GM23338 (cell line): ENCODE measurements around the gene ADPRHL1. TPM values are rescaled to one million over a fixed set of nuclear protein-coding genes. Genes with fewer than 3 reads are reported as not detected.

Experiments used
- ATAC-seq: fragments of 200-7000 bp; cut with Tn5 transposase; 3 replicates; pipeline ENCODE4 v1.9.1; 2020
- DNase-seq: peaks from one replicate; pipeline ENCODE4 v3.0.0-alpha.2; 2015; ENCODE audit warnings: low spot score
- H2AFZ ChIP-seq: fragments of 200-600 bp; sonication (generic); 2 replicates; pipeline ENCODE4 v1.8.0; 2016; ENCODE audit warnings: antibody characterized with exemption, mild to moderate bottlenecking, moderate library complexity
- H3F3A ChIP-seq: fragments of 200-600 bp; sonication (generic); replicated peaks from 2 replicates; pipeline ENCODE4 v1.8.0; 2017; ENCODE audit warnings: antibody characterized with exemption, mixed run types, low read depth
- H3K27ac ChIP-seq: fragments of 200-600 bp; sonication (generic); 2 replicates; pipeline ENCODE4 v1.6.1; 2016; ENCODE audit warnings: low read depth
- H3K27me3 ChIP-seq: fragments of 200-600 bp; sonication (generic); 2 replicates; pipeline ENCODE4 v1.8.0; 2016; ENCODE audit warnings: mild to moderate bottlenecking, mixed run types, moderate library complexity; ENCODE audit not compliant: insufficient read depth
- H3K36me3 ChIP-seq: fragments of 200-600 bp; sonication (generic); 2 replicates; pipeline ENCODE4 v1.8.0; 2016; ENCODE audit warnings: mild to moderate bottlenecking; ENCODE audit not compliant: insufficient read depth
- H3K4me1 ChIP-seq: fragments of 200-600 bp; sonication (generic); 2 replicates; pipeline ENCODE4 v1.8.0; 2016; ENCODE audit warnings: mild to moderate bottlenecking, moderate library complexity; ENCODE audit not compliant: insufficient read depth
- H3K4me2 ChIP-seq: fragments of 200-600 bp; sonication (generic); 2 replicates; pipeline ENCODE4 v1.7.1; 2017; ENCODE audit warnings: mixed run types
- H3K4me3 ChIP-seq: fragments of 200-600 bp; sonication (generic); 2 replicates; pipeline ENCODE4 v1.6.1; 2016; ENCODE audit warnings: mixed run types
- H3K79me2 ChIP-seq: fragments of 200-600 bp; sonication (generic); replicated peaks from 2 replicates; pipeline ENCODE4 v1.8.0; 2017; ENCODE audit warnings: mild to moderate bottlenecking; ENCODE audit not compliant: insufficient read depth
- H3K9me2 ChIP-seq: fragments of 200-600 bp; sonication (generic); 2 replicates; pipeline ENCODE4 v1.8.0; 2017; ENCODE audit not compliant: insufficient read depth
- H4K20me1 ChIP-seq: fragments of 200-600 bp; sonication (generic); replicated peaks from 2 replicates; pipeline ENCODE4 v1.8.0; 2017; ENCODE audit warnings: mild to moderate bottlenecking; ENCODE audit not compliant: insufficient read depth
- H3K27ac Mint-ChIP-seq: 2 replicates; pipeline ENCODE4 v1.8.0; 2020; ENCODE audit warnings: inconsistent platforms, mild to moderate bottlenecking, moderate library complexity, mixed read lengths
- H3K27me3 Mint-ChIP-seq: 3 replicates; pipeline ENCODE4 v1.8.0; 2022; ENCODE audit warnings: low read depth, mild to moderate bottlenecking, moderate library complexity, mixed read lengths, inconsistent platforms; ENCODE audit not compliant: insufficient read depth, poor library complexity
- H3K36me3 Mint-ChIP-seq: 3 replicates; pipeline ENCODE4 v1.8.0; 2021; ENCODE audit warnings: low read depth, mild to moderate bottlenecking, inconsistent platforms, moderate library complexity, mixed read lengths
- H3K4me1 Mint-ChIP-seq: 3 replicates; pipeline ENCODE4 v1.8.0; 2020; ENCODE audit warnings: mild to moderate bottlenecking, inconsistent platforms, mixed read lengths
- H3K4me3 Mint-ChIP-seq: 3 replicates; pipeline ENCODE4 v1.8.0; 2021; ENCODE audit warnings: moderate library complexity, mild to moderate bottlenecking, inconsistent platforms, mixed read lengths
- H3K9me3 Mint-ChIP-seq: 3 replicates; pipeline ENCODE4 v1.8.0; 2020; ENCODE audit warnings: moderate library complexity, mild to moderate bottlenecking, inconsistent platforms, mixed read lengths
- CREB1 ChIP-seq: fragments of 250-450 bp; sonication (Bioruptor Pico); IDR thresholded peaks from 2 replicates; pipeline ENCODE4 v1.5.0; 2020; ENCODE audit warnings: low read depth, mild to moderate bottlenecking, moderate library complexity
- ETS1 ChIP-seq: IDR thresholded peaks from 2 replicates; pipeline ENCODE4 v1.6.1; 2016; ENCODE audit warnings: antibody characterized with exemption
- EZH2 ChIP-seq: fragments of 200-600 bp; sonication (generic); IDR thresholded peaks from one replicate; pipeline ENCODE4 v1.8.0; 2017; ENCODE audit warnings: antibody characterized with exemption, mild to moderate bottlenecking, low read depth; ENCODE audit not compliant: unreplicated experiment
- EZH2phosphoT487 ChIP-seq: fragments of 200-600 bp; sonication (generic); IDR thresholded peaks from one replicate; pipeline ENCODE4 v1.8.1; 2018; ENCODE audit warnings: antibody characterized with exemption; ENCODE audit not compliant: unreplicated experiment
- JUNB ChIP-seq: IDR thresholded peaks from one replicate; pipeline ENCODE4 v1.6.1; 2016; ENCODE audit warnings: antibody characterized with exemption; ENCODE audit not compliant: unreplicated experiment
- NANOG ChIP-seq: IDR thresholded peaks from 2 replicates; pipeline ENCODE4 v1.6.1; 2016; ENCODE audit warnings: antibody characterized with exemption, borderline replicate concordance
- POLR2AphosphoS5 ChIP-seq: IDR thresholded peaks from 2 replicates; pipeline ENCODE4 v1.6.1; 2016; ENCODE audit warnings: antibody characterized with exemption, low read depth
- STAT1 ChIP-seq: IDR thresholded peaks from one replicate; pipeline ENCODE4 v1.6.1; 2016; ENCODE audit warnings: antibody characterized with exemption; ENCODE audit not compliant: unreplicated experiment
- ZNF114 ChIP-seq: fragments of 250-450 bp; sonication (Bioruptor Pico); IDR thresholded peaks from 2 replicates; pipeline ENCODE4 v1.5.0; 2020; ENCODE audit warnings: mild to moderate bottlenecking, moderate library complexity
- ZNF331 ChIP-seq: fragments of 250-450 bp; sonication (Bioruptor Pico); IDR thresholded peaks from 2 replicates; pipeline ENCODE4 v1.5.0; 2020; ENCODE audit warnings: low read depth, mild to moderate bottlenecking, moderate library complexity
- polyA plus RNA-seq: library from polyadenylated mRNA; unstranded; fragments of >200 nt; fragmentation: Nextera tagmentation; extraction: Ambion mirVana; gene quantifications from 2 replicates; pipeline ENCODE4 v1.2.1, GENCODE V29; 2016
- total RNA-seq: library from RNA; depleted of rRNA; stranded (reverse); fragments of >200 nt; shearing (Covaris generic); gene quantifications from 2 replicates; pipeline ENCODE4 v1.2.3, GENCODE V29; 2014
- TF ChIP-seq, protein P1 (sequence below): IDR thresholded peaks from one replicate; pipeline ENCODE4 v1.6.1; 2018; ENCODE audit warnings: antibody characterized with exemption; ENCODE audit not compliant: unreplicated experiment
- TF ChIP-seq, protein P2 (sequence below), 2 experiments: fragments of 200-600 bp in 1 of 2; sonication (generic) in 1 of 2; conservative IDR thresholded peaks; 2 replicates each; pipeline versions ENCODE4 v1.5.1 to v1.6.1; 2016 to 2017; ENCODE audit warnings: antibody characterized with exemption in 2 of 2, low read depth in 2 of 2, mild to moderate bottlenecking in 2 of 2, moderate library complexity in 1 of 2
- TF ChIP-seq, protein P3 (sequence below): fragments of 250-450 bp; sonication (Bioruptor Pico); IDR thresholded peaks from 2 replicates; pipeline ENCODE4 v1.5.0; 2020; ENCODE audit warnings: mild to moderate bottlenecking, moderate library complexity

The ADPRHL1 gene
- total and polyA plus RNA-seq, 2 experiments from 2014 or later = 0.80 to 1.0 TPM

DNA sequence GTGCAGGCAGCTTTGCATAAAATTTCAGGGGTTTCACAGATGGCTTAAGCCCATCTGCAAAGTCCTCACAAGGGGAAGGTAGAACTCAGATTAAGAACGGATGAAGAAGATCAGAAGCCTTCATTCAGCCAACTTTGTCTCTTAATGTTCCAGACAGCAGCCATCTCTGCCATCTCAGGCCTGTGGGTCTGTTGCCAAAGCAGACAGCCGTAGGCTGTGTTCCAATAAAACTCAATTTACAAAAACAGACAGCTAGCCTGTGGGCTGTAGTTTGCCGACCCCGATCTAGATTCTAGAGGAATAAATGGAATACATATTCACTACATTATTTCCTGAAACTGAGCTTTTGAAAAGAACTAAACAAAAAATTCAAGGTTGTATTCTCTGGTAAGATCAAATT is 33.4 kb upstream of the ADPRHL1 start:
- Mint-ChIP-seq H3K27me3 (peaks cover 5% of the 10 kb centered on the region), H3K4me3 (no peak overlapping the region; the same call in 2 of the 3 replicates), H3K36me3 (no peaks in the 10 kb centered on the region; the same call in 2 of the 3 replicates), H3K27ac (no peak overlapping the region), H3K9me3 (no peaks in the 10 kb centered on the region; the same call in 2 of the 3 replicates), H3K4me1 (peaks cover 51% of the 10 kb centered on the region)
- no peak for ATAC-seq
- DNase-seq = no peak
- Histone ChIP-seq H3K27me3 (no peaks in the 10 kb centered on the region), H3K4me3 (no peak overlapping the region), H4K20me1 (peaks cover 69% of the 10 kb centered on the region), H3F3A (0 out of 2 replicates have a peak, but pooled peaks cover 5% of the 10 kb centered on the region), H3K9me2 (no peaks in the 10 kb centered on the region), H3K36me3 (no peaks in the 10 kb centered on the region), H2AFZ (no peak overlapping the region), H3K4me2 (0 out of 2 replicates have a peak overlapping the region, but pooled peaks have one; percentile 12), H3K79me2 (peaks cover 90% of the 10 kb centered on the region), H3K27ac (no peak overlapping the region), H3K4me1 (peaks cover 42% of the 10 kb centered on the region)
- TF ChIP-seq, protein P1, sequence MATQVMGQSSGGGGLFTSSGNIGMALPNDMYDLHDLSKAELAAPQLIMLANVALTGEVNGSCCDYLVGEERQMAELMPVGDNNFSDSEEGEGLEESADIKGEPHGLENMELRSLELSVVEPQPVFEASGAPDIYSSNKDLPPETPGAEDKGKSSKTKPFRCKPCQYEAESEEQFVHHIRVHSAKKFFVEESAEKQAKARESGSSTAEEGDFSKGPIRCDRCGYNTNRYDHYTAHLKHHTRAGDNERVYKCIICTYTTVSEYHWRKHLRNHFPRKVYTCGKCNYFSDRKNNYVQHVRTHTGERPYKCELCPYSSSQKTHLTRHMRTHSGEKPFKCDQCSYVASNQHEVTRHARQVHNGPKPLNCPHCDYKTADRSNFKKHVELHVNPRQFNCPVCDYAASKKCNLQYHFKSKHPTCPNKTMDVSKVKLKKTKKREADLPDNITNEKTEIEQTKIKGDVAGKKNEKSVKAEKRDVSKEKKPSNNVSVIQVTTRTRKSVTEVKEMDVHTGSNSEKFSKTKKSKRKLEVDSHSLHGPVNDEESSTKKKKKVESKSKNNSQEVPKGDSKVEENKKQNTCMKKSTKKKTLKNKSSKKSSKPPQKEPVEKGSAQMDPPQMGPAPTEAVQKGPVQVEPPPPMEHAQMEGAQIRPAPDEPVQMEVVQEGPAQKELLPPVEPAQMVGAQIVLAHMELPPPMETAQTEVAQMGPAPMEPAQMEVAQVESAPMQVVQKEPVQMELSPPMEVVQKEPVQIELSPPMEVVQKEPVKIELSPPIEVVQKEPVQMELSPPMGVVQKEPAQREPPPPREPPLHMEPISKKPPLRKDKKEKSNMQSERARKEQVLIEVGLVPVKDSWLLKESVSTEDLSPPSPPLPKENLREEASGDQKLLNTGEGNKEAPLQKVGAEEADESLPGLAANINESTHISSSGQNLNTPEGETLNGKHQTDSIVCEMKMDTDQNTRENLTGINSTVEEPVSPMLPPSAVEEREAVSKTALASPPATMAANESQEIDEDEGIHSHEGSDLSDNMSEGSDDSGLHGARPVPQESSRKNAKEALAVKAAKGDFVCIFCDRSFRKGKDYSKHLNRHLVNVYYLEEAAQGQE = no peak
- TF ChIP-seq STAT1 = no peak
- no peak for TF ChIP-seq EZH2
- TF ChIP-seq ZNF114 (CRISPR knock-in tag) = no peak
- TF ChIP-seq POLR2AphosphoS5 = no peak
- no peak for TF ChIP-seq CREB1 (CRISPR knock-in tag)
- TF ChIP-seq, protein P2, sequence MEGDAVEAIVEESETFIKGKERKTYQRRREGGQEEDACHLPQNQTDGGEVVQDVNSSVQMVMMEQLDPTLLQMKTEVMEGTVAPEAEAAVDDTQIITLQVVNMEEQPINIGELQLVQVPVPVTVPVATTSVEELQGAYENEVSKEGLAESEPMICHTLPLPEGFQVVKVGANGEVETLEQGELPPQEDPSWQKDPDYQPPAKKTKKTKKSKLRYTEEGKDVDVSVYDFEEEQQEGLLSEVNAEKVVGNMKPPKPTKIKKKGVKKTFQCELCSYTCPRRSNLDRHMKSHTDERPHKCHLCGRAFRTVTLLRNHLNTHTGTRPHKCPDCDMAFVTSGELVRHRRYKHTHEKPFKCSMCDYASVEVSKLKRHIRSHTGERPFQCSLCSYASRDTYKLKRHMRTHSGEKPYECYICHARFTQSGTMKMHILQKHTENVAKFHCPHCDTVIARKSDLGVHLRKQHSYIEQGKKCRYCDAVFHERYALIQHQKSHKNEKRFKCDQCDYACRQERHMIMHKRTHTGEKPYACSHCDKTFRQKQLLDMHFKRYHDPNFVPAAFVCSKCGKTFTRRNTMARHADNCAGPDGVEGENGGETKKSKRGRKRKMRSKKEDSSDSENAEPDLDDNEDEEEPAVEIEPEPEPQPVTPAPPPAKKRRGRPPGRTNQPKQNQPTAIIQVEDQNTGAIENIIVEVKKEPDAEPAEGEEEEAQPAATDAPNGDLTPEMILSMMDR (conservative IDR thresholded peaks at IDR 0.05; ENCODE audit: low read depth in 2 of 2) = no peak
- no peak for TF ChIP-seq JUNB
- no peak for TF ChIP-seq ETS1
- no peak for TF ChIP-seq EZH2phosphoT487
- no peak for TF ChIP-seq NANOG
- no peak for TF ChIP-seq ZNF331 (CRISPR knock-in tag)
- TF ChIP-seq, protein P3, sequence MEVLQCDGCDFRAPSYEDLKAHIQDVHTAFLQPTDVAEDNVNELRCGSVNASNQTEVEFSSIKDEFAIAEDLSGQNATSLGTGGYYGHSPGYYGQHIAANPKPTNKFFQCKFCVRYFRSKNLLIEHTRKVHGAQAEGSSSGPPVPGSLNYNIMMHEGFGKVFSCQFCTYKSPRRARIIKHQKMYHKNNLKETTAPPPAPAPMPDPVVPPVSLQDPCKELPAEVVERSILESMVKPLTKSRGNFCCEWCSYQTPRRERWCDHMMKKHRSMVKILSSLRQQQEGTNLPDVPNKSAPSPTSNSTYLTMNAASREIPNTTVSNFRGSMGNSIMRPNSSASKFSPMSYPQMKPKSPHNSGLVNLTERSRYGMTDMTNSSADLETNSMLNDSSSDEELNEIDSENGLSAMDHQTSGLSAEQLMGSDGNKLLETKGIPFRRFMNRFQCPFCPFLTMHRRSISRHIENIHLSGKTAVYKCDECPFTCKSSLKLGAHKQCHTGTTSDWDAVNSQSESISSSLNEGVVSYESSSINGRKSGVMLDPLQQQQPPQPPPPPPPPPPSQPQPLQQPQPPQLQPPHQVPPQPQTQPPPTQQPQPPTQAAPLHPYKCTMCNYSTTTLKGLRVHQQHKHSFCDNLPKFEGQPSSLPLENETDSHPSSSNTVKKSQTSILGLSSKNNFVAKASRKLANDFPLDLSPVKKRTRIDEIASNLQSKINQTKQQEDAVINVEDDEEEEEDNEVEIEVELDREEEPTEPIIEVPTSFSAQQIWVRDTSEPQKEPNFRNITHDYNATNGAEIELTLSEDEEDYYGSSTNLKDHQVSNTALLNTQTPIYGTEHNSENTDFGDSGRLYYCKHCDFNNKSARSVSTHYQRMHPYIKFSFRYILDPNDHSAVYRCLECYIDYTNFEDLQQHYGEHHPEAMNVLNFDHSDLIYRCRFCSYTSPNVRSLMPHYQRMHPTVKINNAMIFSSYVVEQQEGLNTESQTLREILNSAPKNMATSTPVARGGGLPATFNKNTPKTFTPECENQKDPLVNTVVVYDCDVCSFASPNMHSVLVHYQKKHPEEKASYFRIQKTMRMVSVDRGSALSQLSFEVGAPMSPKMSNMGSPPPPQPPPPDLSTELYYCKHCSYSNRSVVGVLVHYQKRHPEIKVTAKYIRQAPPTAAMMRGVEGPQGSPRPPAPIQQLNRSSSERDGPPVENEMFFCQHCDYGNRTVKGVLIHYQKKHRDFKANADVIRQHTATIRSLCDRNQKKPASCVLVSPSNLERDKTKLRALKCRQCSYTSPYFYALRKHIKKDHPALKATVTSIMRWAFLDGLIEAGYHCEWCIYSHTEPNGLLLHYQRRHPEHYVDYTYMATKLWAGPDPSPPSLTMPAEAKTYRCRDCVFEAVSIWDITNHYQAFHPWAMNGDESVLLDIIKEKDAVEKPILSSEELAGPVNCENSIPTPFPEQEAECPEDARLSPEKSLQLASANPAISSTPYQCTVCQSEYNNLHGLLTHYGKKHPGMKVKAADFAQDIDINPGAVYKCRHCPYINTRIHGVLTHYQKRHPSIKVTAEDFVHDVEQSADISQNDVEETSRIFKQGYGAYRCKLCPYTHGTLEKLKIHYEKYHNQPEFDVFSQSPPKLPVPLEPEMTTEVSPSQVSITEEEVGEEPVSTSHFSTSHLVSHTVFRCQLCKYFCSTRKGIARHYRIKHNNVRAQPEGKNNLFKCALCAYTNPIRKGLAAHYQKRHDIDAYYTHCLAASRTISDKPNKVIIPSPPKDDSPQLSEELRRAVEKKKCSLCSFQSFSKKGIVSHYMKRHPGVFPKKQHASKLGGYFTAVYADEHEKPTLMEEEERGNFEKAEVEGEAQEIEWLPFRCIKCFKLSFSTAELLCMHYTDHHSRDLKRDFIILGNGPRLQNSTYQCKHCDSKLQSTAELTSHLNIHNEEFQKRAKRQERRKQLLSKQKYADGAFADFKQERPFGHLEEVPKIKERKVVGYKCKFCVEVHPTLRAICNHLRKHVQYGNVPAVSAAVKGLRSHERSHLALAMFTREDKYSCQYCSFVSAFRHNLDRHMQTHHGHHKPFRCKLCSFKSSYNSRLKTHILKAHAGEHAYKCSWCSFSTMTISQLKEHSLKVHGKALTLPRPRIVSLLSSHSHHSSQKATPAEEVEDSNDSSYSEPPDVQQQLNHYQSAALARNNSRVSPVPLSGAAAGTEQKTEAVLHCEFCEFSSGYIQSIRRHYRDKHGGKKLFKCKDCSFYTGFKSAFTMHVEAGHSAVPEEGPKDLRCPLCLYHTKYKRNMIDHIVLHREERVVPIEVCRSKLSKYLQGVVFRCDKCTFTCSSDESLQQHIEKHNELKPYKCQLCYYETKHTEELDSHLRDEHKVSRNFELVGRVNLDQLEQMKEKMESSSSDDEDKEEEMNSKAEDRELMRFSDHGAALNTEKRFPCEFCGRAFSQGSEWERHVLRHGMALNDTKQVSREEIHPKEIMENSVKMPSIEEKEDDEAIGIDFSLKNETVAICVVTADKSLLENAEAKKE (CRISPR knock-in tag) = no peak
